SK-N-SH (cell line): Measurements from ENCODE around the gene STK32C. TPM values are rescaled to one million over a fixed set of nuclear protein-coding genes. Genes with fewer than 3 reads are reported as not detected.

Source experiments
- CTCF ChIA-PET: fragments of 300-600, 350-600 bp; formaldehyde crosslinking; extraction: SDS; loops from one replicate; lab custom pipeline; 2021; lab: Yijun Ruan, JAX
- POLR2A ChIA-PET: fragments of 350-600 bp; sonication (Branson Sonifier 250); formaldehyde crosslinking; extraction: SDS; loops from one replicate; lab custom pipeline; 2020; ENCODE audit warnings: antibody characterized with exemption, inconsistent platforms; lab: Yijun Ruan, JAX
- DNase-seq: peaks from one replicate; pipeline ENCODE4 v3.0.0; 2012
- H2AFZ ChIP-seq: fragments of 200-600 bp; sonication (generic); 2 replicates; pipeline ENCODE4 v1.8.1; 2016; ENCODE audit warnings: antibody characterized with exemption, mild to moderate bottlenecking, low read depth
- H3F3A ChIP-seq: fragments of 200-600 bp; sonication (generic); replicated peaks from 2 replicates; pipeline ENCODE3; 2016; ENCODE audit warnings: antibody characterized with exemption, mild to moderate bottlenecking; ENCODE audit not compliant: insufficient read depth
- H3K27ac ChIP-seq, 2 experiments: fragments of 200-500 bp in 1 of 2; fragments of 200-600 bp in 1 of 2; sonication (Bioruptor generic) in 1 of 2; sonication (generic), shearing (Covaris generic) in 1 of 2; 2 replicates each; pipeline versions ENCODE4 v1.5.1 to v1.6.1; 2014 to 2016; ENCODE audit warnings: low read depth in 2 of 2, inconsistent platforms in 1 of 2, low read length in 1 of 2, mild to moderate bottlenecking in 1 of 2, mixed read lengths in 1 of 2
- H3K27me3 ChIP-seq: fragments of 200-600 bp; sonication (generic), shearing (Covaris generic); 2 replicates; pipeline ENCODE4 v1.6.1; 2016; ENCODE audit warnings: mixed run types; ENCODE audit not compliant: insufficient read depth
- H3K36me3 ChIP-seq, 2 experiments: fragments of 200-500 bp in 1 of 2; fragments of 200-600 bp in 1 of 2; sonication (Bioruptor generic) in 1 of 2; sonication (generic) in 1 of 2; replicated peaks in 1 of 2; 2 replicates each; pipeline versions ENCODE3 to v1.5.1; 2014 to 2016; ENCODE audit warnings: low read length in 1 of 2, mild to moderate bottlenecking in 1 of 2; ENCODE audit not compliant: insufficient read depth in 2 of 2, control insufficient read depth in 1 of 2
- H3K4me1 ChIP-seq, 2 experiments: fragments of 200-500 bp in 1 of 2; fragments of 200-600 bp in 1 of 2; sonication (Bioruptor generic) in 1 of 2; sonication (generic), shearing (Covaris generic) in 1 of 2; 2 replicates each; pipeline versions ENCODE4 v1.5.1 to v1.6.1; 2014 to 2016; ENCODE audit warnings: low read depth in 1 of 2, low read length in 1 of 2, mixed run types in 1 of 2; ENCODE audit not compliant: insufficient read depth in 2 of 2, control insufficient read depth in 1 of 2
- H3K4me2 ChIP-seq: fragments of 200-600 bp; sonication (generic), shearing (Covaris generic); 2 replicates; pipeline ENCODE4 v1.6.1; 2017; ENCODE audit warnings: mixed run types
- H3K4me3 ChIP-seq, 2 experiments: fragments of 200-500 bp in 1 of 2; fragments of 200-600 bp in 1 of 2; sonication (Bioruptor generic) in 1 of 2; sonication (generic), shearing (Covaris generic) in 1 of 2; 2 replicates each; pipeline versions ENCODE4 v1.5.1 to v1.8.1; 2014 to 2016; ENCODE audit warnings: low read depth in 2 of 2, inconsistent platforms in 1 of 2, low read length in 1 of 2, mild to moderate bottlenecking in 1 of 2, mixed read lengths in 1 of 2, moderate library complexity in 1 of 2
- H3K79me2 ChIP-seq: fragments of 200-600 bp; sonication (generic); 2 replicates; pipeline ENCODE4 v1.8.1; 2017; ENCODE audit warnings: mild to moderate bottlenecking; ENCODE audit not compliant: insufficient read depth
- H3K9ac ChIP-seq: fragments of 200-600 bp; sonication (generic); 2 replicates; pipeline ENCODE4 v1.6.1; 2017; ENCODE audit warnings: mixed run types
- H3K9me2 ChIP-seq: fragments of 200-600 bp; sonication (generic); 2 replicates; pipeline ENCODE4 v1.6.1; 2017; ENCODE audit warnings: mixed run types
- H3K9me3 ChIP-seq: fragments of 200-600 bp; sonication (generic); 2 replicates; pipeline ENCODE4 v1.6.1; 2017; ENCODE audit warnings: mixed run types, mild to moderate bottlenecking, moderate library complexity
- H4K20me1 ChIP-seq: fragments of 200-600 bp; sonication (generic); 2 replicates; pipeline ENCODE4 v1.6.1; 2017; ENCODE audit warnings: mild to moderate bottlenecking, mixed run types; ENCODE audit not compliant: insufficient read depth
- ELF1 ChIP-seq: IDR thresholded peaks from 2 replicates; pipeline ENCODE4 v1.4.0; 2012
- GATA2 ChIP-seq: sonication (generic); formaldehyde crosslinking; IDR thresholded peaks from 2 replicates; pipeline ENCODE4 v1.5.0; 2020; ENCODE audit warnings: mild to moderate bottlenecking, missing genetic modification reagents
- IRF3 ChIP-seq: fragments of 150-350 bp; IDR thresholded peaks from 2 replicates; pipeline ENCODE4 v1.6.1; 2016; ENCODE audit warnings: mild to moderate bottlenecking, low read depth, low read length
- NRF1 ChIP-seq: IDR thresholded peaks from 2 replicates; pipeline ENCODE4 v1.6.1; 2012; ENCODE audit warnings: low read depth, mild to moderate bottlenecking, low read length
- POLR2AphosphoS5 ChIP-seq: IDR thresholded peaks from 2 replicates; pipeline ENCODE4 v1.6.1; 2012; ENCODE audit warnings: low read depth, low read length
- REST ChIP-seq: IDR thresholded peaks from 2 replicates; pipeline ENCODE4 v1.6.1; 2012; ENCODE audit warnings: mild to moderate bottlenecking, low read depth, low read length, moderate library complexity
- USF2 ChIP-seq: fragments of 150-350 bp; IDR thresholded peaks from 2 replicates; pipeline ENCODE4 v1.6.1; 2017; ENCODE audit warnings: antibody characterized with exemption, low read length, low read depth, borderline replicate concordance
- ZBTB33 ChIP-seq: IDR thresholded peaks from 2 replicates; pipeline ENCODE4 v1.4.0; 2012; ENCODE audit warnings: low read depth, borderline replicate concordance
- WGBS: methylation state at CpG from one replicate; pipeline ENCODE4 v1.1.6; 2017; ENCODE audit warnings: low lambda C conversion rate; 5-methylcytosine and 5-hydroxymethylcytosine counted together
- polyA plus RNA-seq, 3 experiments: library from polyadenylated mRNA; depleted of rRNA; stranded (reverse); fragments of >200 nt; gene quantifications; 2 replicates each; pipeline ENCODE4 v1.2.3, GENCODE V29; 2012
- TF ChIP-seq, protein P1 (sequence below): IDR thresholded peaks from 2 replicates; pipeline ENCODE4; 2012
- TF ChIP-seq, protein P2 (sequence below): fragments of 200-600 bp; sonication (generic); IDR thresholded peaks from 2 replicates; pipeline ENCODE4 v1.6.1; 2017; ENCODE audit warnings: antibody characterized with exemption, mild to moderate bottlenecking, moderate library complexity

Gene STK32C
- polyA plus RNA-seq, 1 of the 3 experiments (the other 2 are of a cell fraction) = 27.8 TPM

DNA sequence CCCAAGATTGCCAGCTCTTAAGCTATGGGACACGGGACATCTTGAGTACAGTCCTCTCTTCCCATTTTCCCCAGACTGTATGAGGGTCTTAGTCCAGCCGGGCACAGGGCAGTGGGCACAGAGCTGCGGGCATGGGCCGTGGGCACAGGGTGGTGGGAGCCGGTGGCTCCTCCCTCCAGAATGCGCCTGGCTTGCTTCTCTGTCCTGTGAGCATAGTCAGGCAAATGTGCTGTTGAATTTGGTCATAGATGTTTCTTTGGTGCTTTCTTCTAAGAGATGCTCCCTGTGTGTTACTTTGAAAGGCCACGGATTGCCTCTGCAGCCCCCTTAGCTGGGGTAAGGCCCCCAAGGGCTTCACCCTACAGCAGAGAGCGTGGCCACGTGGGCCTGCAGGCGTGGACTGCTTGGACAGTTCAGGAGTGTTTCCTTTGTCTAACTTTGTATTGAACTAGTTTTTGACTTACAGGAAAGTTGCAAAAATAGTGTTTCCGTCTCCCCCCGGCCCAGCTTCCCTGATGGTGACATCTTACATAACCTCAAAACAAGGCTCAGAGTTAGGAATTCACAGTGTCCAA is 49.0 kb upstream of the STK32C start:
- H3K27me3 ChIP-seq = no peaks in the 10 kb centered on the region
- H3K27ac ChIP-seq = no peak overlapping the region
- no peaks in the 10 kb centered on the region for H3K4me1 ChIP-seq
- no peak for TF ChIP-seq IRF3
- no peak for TF ChIP-seq NRF1
- TF ChIP-seq ELF1 = no peak
- TF ChIP-seq POLR2AphosphoS5 = no peak
- no peak for TF ChIP-seq GATA2 (CRISPR knock-in tag)
- TF ChIP-seq USF2 = no peak
- TF ChIP-seq, protein P1, sequence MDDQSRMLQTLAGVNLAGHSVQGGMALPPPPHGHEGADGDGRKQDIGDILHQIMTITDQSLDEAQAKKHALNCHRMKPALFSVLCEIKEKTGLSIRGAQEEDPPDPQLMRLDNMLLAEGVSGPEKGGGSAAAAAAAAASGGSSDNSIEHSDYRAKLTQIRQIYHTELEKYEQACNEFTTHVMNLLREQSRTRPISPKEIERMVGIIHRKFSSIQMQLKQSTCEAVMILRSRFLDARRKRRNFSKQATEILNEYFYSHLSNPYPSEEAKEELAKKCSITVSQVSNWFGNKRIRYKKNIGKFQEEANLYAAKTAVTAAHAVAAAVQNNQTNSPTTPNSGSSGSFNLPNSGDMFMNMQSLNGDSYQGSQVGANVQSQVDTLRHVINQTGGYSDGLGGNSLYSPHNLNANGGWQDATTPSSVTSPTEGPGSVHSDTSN = no peak
- TF ChIP-seq, protein P2, sequence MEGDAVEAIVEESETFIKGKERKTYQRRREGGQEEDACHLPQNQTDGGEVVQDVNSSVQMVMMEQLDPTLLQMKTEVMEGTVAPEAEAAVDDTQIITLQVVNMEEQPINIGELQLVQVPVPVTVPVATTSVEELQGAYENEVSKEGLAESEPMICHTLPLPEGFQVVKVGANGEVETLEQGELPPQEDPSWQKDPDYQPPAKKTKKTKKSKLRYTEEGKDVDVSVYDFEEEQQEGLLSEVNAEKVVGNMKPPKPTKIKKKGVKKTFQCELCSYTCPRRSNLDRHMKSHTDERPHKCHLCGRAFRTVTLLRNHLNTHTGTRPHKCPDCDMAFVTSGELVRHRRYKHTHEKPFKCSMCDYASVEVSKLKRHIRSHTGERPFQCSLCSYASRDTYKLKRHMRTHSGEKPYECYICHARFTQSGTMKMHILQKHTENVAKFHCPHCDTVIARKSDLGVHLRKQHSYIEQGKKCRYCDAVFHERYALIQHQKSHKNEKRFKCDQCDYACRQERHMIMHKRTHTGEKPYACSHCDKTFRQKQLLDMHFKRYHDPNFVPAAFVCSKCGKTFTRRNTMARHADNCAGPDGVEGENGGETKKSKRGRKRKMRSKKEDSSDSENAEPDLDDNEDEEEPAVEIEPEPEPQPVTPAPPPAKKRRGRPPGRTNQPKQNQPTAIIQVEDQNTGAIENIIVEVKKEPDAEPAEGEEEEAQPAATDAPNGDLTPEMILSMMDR = no peak
- TF ChIP-seq REST = no peak
- no peak for TF ChIP-seq ZBTB33
- WGBS = 84% methylated on average over 3 of the region's 12 CpGs
- peaks cover 5% of the 10 kb centered on the region; the same call in 1 of the 2 replicates for H4K20me1 ChIP-seq
- DNase-seq = no peak
- H3K36me3 ChIP-seq = peaks cover 0 to 16% of the 10 kb centered on the region in 2 experiments
- H3F3A ChIP-seq = no peaks in the 10 kb centered on the region
- ChIA-PET POLR2A (no interaction called here), CTCF (interaction anchor here (0.9 to 4.3 kb wide), 3 partner anchors 26 to 143 kb away, joined by 3 to 41 read pairs (median 3); no protein-coding TSS in a partner anchor)
- no peak overlapping the region for H3K4me2 ChIP-seq
- no peak overlapping the region for H2AFZ ChIP-seq
- H3K9ac ChIP-seq = no peak overlapping the region
- H3K9me2 ChIP-seq = no peaks in the 10 kb centered on the region
- H3K79me2 ChIP-seq = no peaks in the 10 kb centered on the region
- H3K4me3 ChIP-seq = no peak overlapping the region
- H3K9me3 ChIP-seq = no peaks in the 10 kb centered on the region
